GM18867 (cell line): ENCODE results near the gene LHFPL3.

Experiments
- ATAC-seq: cut with Tn5 transposase; IDR thresholded peaks from one replicate; pipeline ENCODE4 v1.9.1; 2021; ENCODE audit warnings: mild to moderate bottlenecking, moderate library complexity; ENCODE audit not compliant: unreplicated experiment

The LHFPL3 gene

GRCh38 chr7:104791080-104791479 is 462.7 kb downstream of the LHFPL3 start:
- ATAC-seq, result no peak

GRCh38 chr7:104793066-104793465 is 464.7 kb downstream of the LHFPL3 start:
- no peak for ATAC-seq

- no peak for ATAC-seq
Measured at GRCh38 chr7:104794154-104794553, 465.8 kb downstream of the LHFPL3 start.

GRCh38 chr7:104794589-104794988 is 466.2 kb downstream of the LHFPL3 start:
- ATAC-seq, result no peak

DNA sequence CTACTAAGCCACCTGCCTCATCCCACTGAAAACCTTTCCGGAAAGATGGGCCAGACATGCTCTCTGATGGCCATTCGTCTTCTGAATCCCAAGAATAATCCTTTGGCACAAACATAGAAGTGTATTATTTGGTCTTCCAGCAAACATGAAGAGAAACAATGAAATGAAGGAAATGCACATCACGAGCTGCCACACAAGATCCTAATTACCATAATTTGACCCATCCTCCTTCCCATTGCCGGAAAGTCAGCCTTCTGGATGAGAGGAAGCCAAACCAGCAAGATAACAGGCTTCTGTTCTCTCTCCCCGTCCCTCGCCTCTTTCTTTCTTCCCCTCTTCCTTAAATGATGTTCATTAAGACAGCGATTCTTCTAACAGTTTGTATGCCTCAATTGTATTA is 466.7 kb downstream of the LHFPL3 start:
- no peak for ATAC-seq

- ATAC-seq, result no peak
Measured at GRCh38 chr7:104795616-104796398, 467.4 kb downstream of the LHFPL3 start.

GRCh38 chr7:104800307-104800706 is 471.9 kb downstream of the LHFPL3 start:
- ATAC-seq, result no peak

- ATAC-seq, result no peak
Measured at GRCh38 chr7:104801022-104801421, 472.6 kb downstream of the LHFPL3 start.

- ATAC-seq, result no peak
Measured at GRCh38 chr7:104803931-104804330, 475.5 kb downstream of the LHFPL3 start.

- ATAC-seq, result no peak
Measured at GRCh38 chr7:104804696-104805095, 476.3 kb downstream of the LHFPL3 start.

GRCh38 chr7:104805449-104806317 is 477.3 kb downstream of the LHFPL3 start:
- no peak for ATAC-seq

DNA sequence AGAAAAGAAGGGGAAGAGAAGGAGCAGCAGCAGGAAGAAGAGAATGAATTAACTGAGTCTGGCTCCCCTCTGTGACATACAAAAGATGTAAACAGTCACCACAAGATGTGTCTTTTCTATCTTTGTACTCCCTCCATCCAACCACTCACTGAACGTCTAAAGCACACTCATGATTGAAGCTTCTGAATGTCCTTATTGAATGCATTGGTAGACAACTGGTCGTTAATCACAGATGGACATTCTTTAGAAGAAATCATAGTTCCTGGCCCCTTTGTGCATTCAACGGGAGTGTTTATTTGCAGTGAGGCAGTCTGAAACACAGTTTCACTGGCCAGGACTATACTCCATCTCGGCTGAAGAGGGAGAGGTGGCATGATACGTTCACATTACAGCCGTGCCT is 479.3 kb downstream of the LHFPL3 start:
- ATAC-seq, result no peak

- ATAC-seq, result no peak
Measured at GRCh38 chr7:104809906-104810305, 481.5 kb downstream of the LHFPL3 start.

DNA sequence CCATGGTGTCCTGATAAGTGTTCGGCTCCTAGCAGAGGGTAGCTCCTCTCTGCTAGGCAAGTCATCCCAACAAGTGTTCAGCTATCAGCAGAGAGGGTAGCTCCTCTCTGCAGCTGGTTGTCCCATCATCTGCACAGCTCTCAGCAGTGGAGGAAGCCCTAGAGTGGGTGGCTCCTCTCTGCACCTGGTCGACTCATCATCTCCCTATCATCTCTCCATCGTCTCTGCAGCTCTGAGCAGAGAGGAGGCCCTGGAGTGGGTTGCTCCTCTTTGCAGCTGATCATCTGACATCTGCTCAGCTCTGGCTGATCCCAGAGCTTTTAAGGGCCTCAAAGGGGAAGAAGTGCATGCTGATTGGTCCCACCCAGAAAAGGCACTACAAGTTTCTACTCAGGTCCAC is 485.7 kb downstream of the LHFPL3 start:
- ATAC-seq, result no peak

GRCh38 chr7:104814671-104815400 is 486.4 kb downstream of the LHFPL3 start:
- no peak for ATAC-seq

DNA sequence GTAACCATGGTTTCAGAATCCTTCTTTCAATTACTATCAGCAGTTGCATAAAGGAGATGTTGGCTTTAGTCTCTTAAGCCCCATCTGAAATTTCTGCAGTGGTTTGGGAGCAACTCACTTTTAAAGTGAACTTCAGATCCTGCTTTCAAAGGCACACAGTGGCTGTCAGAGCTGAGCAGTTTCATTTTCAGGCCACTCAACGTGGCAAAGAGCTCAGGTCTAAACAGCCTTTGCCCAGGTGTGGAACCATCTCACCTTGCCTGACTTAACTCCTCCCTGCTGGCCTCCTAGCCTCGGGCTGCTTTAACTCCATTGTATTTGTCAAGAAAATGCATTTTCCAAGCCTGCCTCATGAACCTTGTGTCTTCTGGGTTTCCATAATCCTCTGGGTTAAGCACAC is 488.1 kb downstream of the LHFPL3 start:
- no peak for ATAC-seq

- no peak for ATAC-seq
Measured at GRCh38 chr7:104818961-104819880, 490.8 kb downstream of the LHFPL3 start.

- ATAC-seq, result no peak
Measured at GRCh38 chr7:104820836-104821535, 492.6 kb downstream of the LHFPL3 start.

DNA sequence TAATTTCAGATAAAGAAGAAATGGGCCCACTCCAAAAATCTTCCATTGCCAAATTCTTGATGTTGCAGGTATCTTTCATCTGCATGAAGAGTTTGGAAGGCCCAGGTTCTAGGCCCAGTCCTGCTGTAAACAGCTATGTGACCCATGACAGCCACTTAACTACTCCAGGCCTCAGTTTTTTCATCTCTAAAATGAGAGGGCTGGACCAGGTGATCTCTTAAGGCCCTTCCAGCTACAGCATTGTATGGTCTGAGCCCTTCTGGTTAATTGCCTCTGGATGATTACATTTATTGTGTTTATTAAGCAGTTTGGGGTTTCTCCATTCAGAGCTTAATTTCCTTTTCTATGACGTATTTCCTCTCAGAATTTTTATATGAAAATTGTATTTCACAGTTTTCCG is 494.8 kb downstream of the LHFPL3 start:
- ATAC-seq, result no peak

- no peak for ATAC-seq
Measured at GRCh38 chr7:104825099-104825498, 496.7 kb downstream of the LHFPL3 start.
